Omental fat pad (tissue), 4 donors: ENCODE measurements around the gene NAP1L1. TPM values are rescaled to one million over a fixed set of nuclear protein-coding genes. Genes with fewer than 3 reads are reported as not detected.

Experiments used
- ATAC-seq: fragments of 150-250 bp; one replicate; pipeline ENCODE4 v1.9.1; 2016; ENCODE audit warnings: mild to moderate bottlenecking, moderate library complexity; ENCODE audit not compliant: low FRiP score
- DNase-seq: peaks from one replicate; pipeline ENCODE4 v3.0.0-alpha.2; 2019; ENCODE audit warnings: low spot score
- total RNA-seq, 4 donors: library from RNA; depleted of rRNA; stranded (reverse); fragments of >200 nt; gene quantifications; one replicate each; pipeline ENCODE4 v1.1.0, GENCODE V29; 2016
- TF ChIP-seq, protein P1 (sequence below), 3 donors: fragments of 450-650 bp; IDR thresholded peaks; one replicate each; pipeline ENCODE4 v1.5.1; 2016 to 2017; ENCODE audit warnings: antibody characterized with exemption in 3 of 3, mild to moderate bottlenecking in 3 of 3, moderate library complexity in 2 of 3

The NAP1L1 gene
- total RNA-seq, 4 donors from 2014 or later = 324 to 488 (median 373) TPM

DNA sequence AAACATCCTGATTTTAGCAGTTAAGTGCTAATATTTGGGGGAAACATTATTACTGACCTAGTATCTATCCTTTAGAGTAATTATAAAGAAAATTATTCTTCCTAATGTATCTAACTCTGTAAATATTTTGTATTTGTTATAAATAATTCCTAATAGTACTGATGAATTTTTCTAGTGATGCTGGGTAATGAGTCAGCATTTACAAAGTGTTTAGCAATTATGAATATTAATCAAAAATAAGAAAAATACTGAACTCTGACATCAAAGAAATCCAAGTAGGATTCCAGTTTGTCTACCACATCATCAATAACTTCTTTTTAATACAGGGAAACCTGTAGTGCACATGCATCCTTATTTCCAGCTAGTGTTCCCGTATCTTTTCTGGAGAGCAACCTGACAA is 9.0 kb downstream of the NAP1L1 start:
- no peak for DNase-seq
- no peak for ATAC-seq
- TF ChIP-seq, protein P1, sequence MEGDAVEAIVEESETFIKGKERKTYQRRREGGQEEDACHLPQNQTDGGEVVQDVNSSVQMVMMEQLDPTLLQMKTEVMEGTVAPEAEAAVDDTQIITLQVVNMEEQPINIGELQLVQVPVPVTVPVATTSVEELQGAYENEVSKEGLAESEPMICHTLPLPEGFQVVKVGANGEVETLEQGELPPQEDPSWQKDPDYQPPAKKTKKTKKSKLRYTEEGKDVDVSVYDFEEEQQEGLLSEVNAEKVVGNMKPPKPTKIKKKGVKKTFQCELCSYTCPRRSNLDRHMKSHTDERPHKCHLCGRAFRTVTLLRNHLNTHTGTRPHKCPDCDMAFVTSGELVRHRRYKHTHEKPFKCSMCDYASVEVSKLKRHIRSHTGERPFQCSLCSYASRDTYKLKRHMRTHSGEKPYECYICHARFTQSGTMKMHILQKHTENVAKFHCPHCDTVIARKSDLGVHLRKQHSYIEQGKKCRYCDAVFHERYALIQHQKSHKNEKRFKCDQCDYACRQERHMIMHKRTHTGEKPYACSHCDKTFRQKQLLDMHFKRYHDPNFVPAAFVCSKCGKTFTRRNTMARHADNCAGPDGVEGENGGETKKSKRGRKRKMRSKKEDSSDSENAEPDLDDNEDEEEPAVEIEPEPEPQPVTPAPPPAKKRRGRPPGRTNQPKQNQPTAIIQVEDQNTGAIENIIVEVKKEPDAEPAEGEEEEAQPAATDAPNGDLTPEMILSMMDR (IDR thresholded peaks at IDR 0.05) = no peak

DNA sequence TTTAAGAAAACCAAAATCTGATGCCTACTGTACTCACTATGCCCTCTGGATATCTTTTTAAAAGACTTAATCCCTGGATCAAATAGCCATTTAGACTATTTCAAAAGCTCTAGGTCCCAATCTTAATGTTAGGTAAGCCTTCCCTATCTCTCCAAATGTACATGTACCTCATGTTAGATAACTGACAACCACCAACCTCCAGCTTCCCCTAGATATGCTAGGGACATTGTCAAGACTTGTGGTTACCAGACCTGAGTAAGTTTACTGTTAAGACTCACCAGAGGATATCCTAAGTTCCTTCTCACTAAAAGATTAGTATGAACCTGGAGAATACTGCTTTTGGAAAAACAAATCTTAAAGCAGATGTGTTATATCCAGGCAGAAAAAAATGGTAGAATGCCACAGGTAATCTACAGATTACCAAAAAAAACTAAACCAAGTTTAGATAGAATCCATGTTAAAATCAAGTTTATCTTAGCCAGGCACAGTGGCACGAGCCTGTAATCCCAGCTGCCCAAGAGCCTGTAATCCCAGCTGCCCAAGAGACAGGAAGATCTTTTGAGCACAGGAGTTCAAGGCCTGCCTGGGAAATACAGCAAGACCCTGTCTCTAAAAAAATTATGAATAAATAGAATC is 9.7 kb downstream of the NAP1L1 start:
- DNase-seq (no peak), ATAC-seq (no peak)
- TF ChIP-seq, protein P1 (IDR thresholded peaks at IDR 0.05) = no peak

DNA sequence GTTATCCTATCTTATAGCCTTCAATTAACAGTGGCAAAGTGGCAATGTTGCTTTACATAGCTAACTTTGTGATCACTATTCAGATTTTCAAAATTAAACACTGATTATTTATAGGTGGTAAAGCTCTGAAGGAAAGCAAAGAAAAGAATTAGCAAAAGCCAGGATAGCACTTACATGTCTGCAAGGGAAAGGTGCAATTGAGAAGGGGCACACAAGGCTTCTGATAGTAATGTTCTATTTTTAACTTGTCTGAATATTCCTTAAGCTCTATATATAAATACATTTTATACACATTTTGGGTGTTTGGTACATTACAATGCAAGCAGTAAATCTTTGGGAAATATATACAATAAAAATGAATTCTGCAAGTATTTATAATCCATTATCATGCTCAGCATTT is 10.9 kb downstream of the NAP1L1 start:
- DNase-seq = no peak
- TF ChIP-seq, protein P1 (IDR thresholded peaks at IDR 0.05) = no peak
- ATAC-seq = no peak

DNA sequence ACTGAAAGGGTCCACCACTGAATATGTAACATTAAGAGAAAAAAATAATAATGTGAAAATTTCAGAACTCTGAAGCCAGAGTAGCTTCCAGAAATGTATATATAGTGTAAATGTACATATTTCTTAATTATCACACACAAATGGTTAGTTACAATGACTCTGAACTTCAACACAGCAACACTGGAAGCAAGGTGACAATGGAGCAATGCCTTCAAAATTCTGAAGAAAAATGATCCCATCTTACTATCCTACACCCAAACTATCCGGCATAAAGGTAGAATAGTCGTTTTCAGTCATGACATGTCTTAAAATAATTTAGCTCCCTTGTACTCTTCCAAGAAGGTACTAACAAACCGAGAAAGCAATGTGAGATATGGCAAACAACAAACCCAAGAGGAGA is 11.9 kb downstream of the NAP1L1 start:
- TF ChIP-seq, protein P1 (IDR thresholded peaks at IDR 0.05) = no peak
- ATAC-seq (no peak), DNase-seq (no peak)

DNA sequence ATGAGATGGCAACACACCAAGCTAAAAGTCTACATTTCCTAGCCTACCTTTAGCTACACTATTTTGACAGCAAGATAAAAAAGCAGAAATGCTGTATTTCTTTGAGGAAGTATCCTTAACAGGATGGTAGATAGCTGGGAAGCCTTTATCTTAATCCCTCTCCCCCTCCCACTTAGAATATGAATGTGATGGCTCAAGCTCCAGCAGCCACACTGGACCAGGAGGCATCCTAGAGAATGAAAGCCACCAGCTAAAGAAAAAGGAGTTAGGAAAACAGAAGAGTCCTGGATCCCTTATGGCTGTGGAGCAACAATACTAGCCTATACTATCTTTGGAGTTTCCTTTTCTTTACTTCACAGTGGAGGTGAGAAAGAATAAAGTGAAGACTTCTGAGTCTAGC is 15.1 kb downstream of the NAP1L1 start:
- ATAC-seq (no peak), DNase-seq (no peak)

DNA sequence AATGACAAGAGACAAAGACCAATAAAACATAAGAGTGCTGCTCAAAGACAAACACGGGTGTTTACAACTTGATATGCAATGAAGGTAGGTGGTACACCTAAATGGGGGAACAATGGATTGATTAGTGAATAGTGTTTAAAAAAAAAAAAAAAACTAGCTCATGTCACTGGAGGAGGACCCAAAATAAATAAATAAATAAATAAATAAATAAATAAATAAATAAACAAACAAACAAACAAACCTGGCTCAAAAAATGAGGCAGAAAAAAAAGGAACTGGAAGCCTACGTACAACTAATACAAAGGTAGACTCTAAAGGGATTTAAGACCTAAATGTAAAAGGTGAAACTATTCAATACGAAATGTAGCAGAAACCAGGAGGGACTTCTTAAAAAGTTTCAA is 18.6 kb downstream of the NAP1L1 start:
- ATAC-seq = no peak
- TF ChIP-seq, protein P1 (IDR thresholded peaks at IDR 0.05) = no peak
- DNase-seq = no peak

More for the DNA sequence above, 15.1 kb downstream of the NAP1L1 start:
- TF ChIP-seq, protein P1 (IDR thresholded peaks at IDR 0.05) = no peak

DNA sequence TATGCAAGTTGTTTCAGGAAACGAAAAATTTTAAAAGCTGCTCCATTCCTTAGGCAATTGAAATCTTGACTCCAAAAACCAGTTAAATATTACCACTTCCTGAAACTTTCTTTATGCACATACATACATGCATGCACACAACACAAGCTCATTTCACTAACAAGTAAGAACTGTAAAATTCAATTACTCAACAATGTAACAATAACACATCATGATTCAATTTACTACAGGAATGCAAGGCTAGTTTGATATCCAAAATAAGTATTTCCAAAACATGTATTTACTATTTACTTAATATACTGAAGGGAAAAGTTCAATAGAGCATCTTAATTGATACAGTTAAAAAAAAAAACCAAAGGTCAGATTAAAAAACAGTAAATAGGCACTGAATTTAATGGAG is 19.6 kb downstream of the NAP1L1 start:
- no peak for DNase-seq
- no peak for ATAC-seq
- TF ChIP-seq, protein P1 (IDR thresholded peaks at IDR 0.05) = no peak
